GM19238 (cell line): ENCODE data around the gene YIPF7.

Experiments
- DNase-seq: peaks from one replicate; pipeline ENCODE4 v3.0.0; 2011; ENCODE audit warnings: low spot score; ENCODE audit not compliant: insufficient read length

YIPF7 gene

DNA sequence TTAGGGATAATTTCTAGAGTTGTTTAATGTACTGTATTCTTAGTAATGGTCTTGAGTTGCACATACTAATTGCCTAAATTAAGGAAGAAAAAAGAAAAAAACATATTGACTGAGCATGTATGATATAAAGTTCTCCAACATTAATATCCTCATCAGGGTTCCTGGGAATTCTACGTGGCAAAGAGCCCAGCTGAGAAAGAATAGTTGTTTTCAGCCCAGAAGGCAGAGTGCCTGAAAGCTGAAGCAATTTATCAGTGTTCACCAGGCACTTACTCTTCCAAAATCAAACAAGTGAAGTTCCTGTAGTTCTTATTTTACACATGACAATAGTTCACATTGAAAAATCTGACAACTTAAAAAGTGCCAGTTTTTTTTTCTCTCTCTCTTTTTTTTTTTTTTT, 27.7 kb downstream of the YIPF7 start:
- no peak for DNase-seq

DNA sequence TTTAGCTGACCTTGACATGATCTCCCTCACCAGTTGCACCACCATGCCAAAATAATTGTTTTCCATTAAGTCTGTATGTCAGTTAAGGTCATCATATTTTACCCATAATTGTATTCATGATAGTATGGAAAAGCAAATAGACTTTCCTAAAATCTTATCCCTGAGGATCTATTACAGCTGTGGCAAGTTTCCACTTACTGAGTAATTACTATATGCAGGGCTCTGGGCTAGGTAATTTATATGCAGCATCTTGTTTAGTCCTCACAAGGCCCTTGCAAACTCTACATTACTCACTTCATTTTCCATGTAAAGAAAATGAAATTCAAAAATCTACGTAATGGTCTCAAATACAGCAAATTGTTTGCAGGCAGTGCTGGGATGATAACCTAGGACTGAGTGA, 34.8 kb downstream of the YIPF7 start:
- no peak for DNase-seq

GRCh38 chr4:44583393-44583792, 68.0 kb downstream of the YIPF7 start:
- no peak for DNase-seq

DNA sequence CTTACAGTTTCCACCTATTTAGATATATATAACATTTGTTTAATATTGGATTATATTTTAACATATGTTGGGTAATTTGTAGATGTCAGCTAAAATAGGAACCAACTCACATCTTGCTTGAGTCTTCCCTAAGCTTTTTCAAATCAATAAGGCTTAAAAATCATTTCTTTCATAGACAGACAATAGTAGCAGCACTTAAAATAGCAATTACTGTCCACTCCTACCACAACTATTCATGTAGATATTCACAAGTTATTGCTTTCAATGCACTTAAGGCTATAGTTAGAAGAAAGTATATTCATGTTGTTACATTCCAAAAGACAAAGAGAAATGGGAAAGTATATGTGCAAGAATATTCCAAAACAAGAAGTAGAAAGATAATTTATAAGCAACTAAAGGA, 71.2 kb downstream of the YIPF7 start:
- no peak for DNase-seq

DNA sequence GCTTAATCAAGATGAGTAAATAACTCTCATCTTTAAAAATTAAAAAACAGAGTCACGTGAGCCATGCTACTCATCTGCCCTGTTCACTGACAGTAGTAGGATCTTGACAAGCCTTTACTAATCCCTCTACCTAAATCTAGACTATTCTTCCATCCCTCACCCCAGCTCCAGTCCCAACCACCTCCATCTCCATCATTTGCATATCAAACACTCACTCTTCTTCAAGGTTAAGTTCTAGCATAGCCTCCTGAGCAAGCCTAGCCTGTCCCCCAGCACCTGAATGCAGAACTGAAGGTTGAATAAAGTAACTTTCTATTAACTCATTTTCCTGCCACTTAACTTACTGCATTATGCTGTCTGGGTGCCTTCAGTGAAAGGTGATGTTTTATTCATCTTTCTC, 72.5 kb downstream of the YIPF7 start:
- no peak for DNase-seq
